ENCODE data around the gene CST6. TPM values are rescaled to one million over a fixed set of nuclear protein-coding genes. Genes with fewer than 3 reads are reported as not detected.

CST6 gene
- total and polyA plus RNA-seq, 2 of the 13 experiments (the other 11 are each of a cell fraction or from before 2014, with no cell fraction given) = not detected

- TF ChIP-seq ZNF567 (CRISPR knock-in tag; IDR thresholded peaks at IDR 0.05; ENCODE audit: borderline replicate concordance) (0 out of 2 replicates have a peak, but pooled peaks have one; percentile 45), ZSCAN30 (CRISPR knock-in tag; IDR thresholded peaks at IDR 0.05) (no peak), KIAA2018 (CRISPR knock-in tag; IDR thresholded peaks at IDR 0.05; ENCODE audit: borderline replicate concordance) (peak; percentile 76; the same call in 1 of the 2 replicates), ZFP91 (CRISPR knock-in tag; IDR thresholded peaks at IDR 0.05; ENCODE audit: borderline replicate concordance) (peak; percentile 98), ZNF33B (CRISPR knock-in tag; IDR thresholded peaks at IDR 0.05) (peak; percentile 86; the same call in 1 of the 2 replicates), ZSCAN20 (CRISPR knock-in tag; IDR thresholded peaks at IDR 0.05; ENCODE audit: borderline replicate concordance) (no peak), ZNF468 (CRISPR knock-in tag; IDR thresholded peaks at IDR 0.05) (no peak), ZNF280D (CRISPR knock-in tag; IDR thresholded peaks at IDR 0.05) (peak; percentile 77), ZNF576 (CRISPR knock-in tag; IDR thresholded peaks at IDR 0.05) (no peak), ELF1 (CRISPR knock-in tag; IDR thresholded peaks at IDR 0.05) (peak; percentile 96), ZNF296 (CRISPR knock-in tag; conservative IDR thresholded peaks at IDR 0.05) (no peak), RFXAP (CRISPR knock-in tag; IDR thresholded peaks at IDR 0.05; ENCODE audit: borderline replicate concordance) (no peak; the same call in 1 of the 2 replicates)
Measured at GRCh38 chr11:66001942-66002647, 9.7 kb upstream of the CST6 start, which contains the start of the genes BANF1 and EIF1AD (continued).

Data from HepG2 (cell line).